ENCODE measurements around the gene UNC5CL. TPM values are rescaled to one million over a fixed set of nuclear protein-coding genes. Genes with fewer than 3 reads are reported as not detected.
A peak's percentile ranks its signal among the peaks of the same experiment; 100 is the strongest.
"Not testable (repeated sequence)": the region's sequence is repeated elsewhere in the genome, so short reads cannot be mapped to it uniquely, and the experiment has no call there.

Gene UNC5CL
- total RNA-seq, 4 donors from 2014 or later: 0.90 to 7.6 (median 1.5) TPM

DNA sequence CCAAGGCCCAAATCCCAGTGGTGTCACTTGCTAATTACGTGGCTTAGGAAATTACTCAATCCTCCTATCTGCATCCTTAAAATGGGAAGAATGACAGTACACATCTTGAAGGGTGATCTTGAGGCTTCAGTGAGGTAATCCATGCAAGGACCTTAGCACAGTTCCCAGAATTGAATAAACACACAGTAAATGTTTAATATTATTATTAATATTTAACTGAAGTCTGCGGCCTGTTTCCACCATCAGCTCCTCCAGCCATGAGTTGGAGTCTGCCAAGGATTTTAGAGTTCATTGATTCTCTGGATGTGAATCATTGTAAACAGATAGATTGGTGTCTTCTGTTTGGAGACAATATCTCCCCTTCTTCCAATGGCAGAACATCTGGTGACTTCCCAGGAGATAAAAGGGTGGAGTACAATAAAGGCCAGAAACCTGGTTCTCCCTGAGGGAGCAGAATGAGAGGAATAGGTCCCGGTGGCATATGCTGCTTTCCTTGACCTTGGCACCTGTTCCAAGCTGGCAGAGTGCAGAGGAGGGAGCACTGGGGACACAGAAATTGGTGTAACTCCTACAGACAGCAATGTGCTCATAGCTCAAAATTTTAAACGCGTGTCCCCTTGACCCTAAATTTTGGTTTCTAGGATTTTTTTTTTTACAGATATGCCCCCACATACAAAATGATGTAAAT lies 25.4 kb downstream of the UNC5CL start:
- H3K4me3 ChIP-seq: no peak overlapping the region
- no peak for DNase-seq (ENCODE audit: low spot score in 2 of 2)
- no peak overlapping the region for H3K27ac ChIP-seq
- WGBS, 2 donors: 90 to 91% methylated on average over 5 of the region's 5 CpGs
- TF ChIP-seq POLR2A (IDR thresholded peaks at IDR 0.05) (no peak), EP300 (IDR thresholded peaks at IDR 0.05) (no peak)
- TF ChIP-seq, protein P1, sequence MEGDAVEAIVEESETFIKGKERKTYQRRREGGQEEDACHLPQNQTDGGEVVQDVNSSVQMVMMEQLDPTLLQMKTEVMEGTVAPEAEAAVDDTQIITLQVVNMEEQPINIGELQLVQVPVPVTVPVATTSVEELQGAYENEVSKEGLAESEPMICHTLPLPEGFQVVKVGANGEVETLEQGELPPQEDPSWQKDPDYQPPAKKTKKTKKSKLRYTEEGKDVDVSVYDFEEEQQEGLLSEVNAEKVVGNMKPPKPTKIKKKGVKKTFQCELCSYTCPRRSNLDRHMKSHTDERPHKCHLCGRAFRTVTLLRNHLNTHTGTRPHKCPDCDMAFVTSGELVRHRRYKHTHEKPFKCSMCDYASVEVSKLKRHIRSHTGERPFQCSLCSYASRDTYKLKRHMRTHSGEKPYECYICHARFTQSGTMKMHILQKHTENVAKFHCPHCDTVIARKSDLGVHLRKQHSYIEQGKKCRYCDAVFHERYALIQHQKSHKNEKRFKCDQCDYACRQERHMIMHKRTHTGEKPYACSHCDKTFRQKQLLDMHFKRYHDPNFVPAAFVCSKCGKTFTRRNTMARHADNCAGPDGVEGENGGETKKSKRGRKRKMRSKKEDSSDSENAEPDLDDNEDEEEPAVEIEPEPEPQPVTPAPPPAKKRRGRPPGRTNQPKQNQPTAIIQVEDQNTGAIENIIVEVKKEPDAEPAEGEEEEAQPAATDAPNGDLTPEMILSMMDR (IDR thresholded peaks at IDR 0.05): no peak
- no peaks in the 10 kb centered on the region for H3K4me1 ChIP-seq
- H3K36me3 ChIP-seq: no peaks in the 10 kb centered on the region
- H3K9me3 ChIP-seq: peaks cover 0 to 5% (median 0%) of the 10 kb centered on the region in 4 donors
- no peaks in the 10 kb centered on the region for H3K27me3 ChIP-seq

DNA sequence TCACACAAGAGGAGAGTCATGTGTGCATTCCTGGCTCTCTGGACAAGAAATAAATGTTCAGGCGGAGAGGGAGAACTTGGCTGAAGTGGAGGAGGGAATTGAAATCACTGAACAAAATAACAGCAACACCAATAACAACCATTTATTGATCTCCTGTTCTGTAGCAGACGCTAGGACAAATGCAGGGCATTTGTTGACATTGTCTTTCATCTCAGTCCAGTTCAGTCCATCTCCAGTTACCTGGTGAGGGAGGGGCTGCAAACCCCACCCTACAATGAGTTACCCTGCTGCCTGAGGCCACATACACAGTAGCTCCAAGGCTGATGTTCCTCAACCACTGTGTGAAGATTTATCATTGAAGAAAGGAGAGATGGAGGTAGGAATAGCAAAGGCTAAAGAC lies 27.3 kb downstream of the UNC5CL start:
- no peak for TF ChIP-seq EP300 (IDR thresholded peaks at IDR 0.05)
- TF ChIP-seq, protein P1 (IDR thresholded peaks at IDR 0.05): no peak
- TF ChIP-seq POLR2A (IDR thresholded peaks at IDR 0.05): no peak
- no peak overlapping the region for H3K27ac ChIP-seq
- H3K4me1 ChIP-seq: no peaks in the 10 kb centered on the region
- H3K27me3 ChIP-seq: no peaks in the 10 kb centered on the region
- no peak for DNase-seq (ENCODE audit: low spot score in 2 of 2)
- no peaks in the 10 kb centered on the region for H3K9me3 ChIP-seq
- WGBS, 2 donors: 70 to 86% methylated on average over 2 of the region's 2 CpGs
- no peak overlapping the region for H3K4me3 ChIP-seq
- H3K36me3 ChIP-seq: no peaks in the 10 kb centered on the region

DNA sequence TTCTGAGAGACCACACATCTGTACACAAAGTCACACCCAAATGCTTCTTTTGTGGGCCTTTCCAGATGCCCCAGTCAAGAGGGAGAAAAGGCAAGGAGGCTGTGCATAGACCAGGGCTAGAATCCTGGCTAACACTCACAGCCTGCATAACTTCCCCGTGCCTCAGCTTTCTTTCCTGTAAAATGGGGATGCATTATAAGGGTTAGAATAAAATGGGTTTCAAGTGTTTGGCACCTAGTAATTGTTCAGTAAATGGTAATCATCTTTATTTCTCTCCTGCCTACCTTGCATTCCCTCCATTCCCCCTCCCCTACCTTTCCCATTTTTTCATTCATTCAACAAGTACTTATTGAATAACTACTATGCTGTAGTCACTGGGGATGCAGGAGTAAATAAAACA lies 29.4 kb downstream of the UNC5CL start:
- no peak overlapping the region for H3K4me3 ChIP-seq
- no peaks in the 10 kb centered on the region for H3K27me3 ChIP-seq
- peaks cover 0 to 3% (median 0%) of the 10 kb centered on the region in 4 donors for H3K4me1 ChIP-seq
- H3K9me3 ChIP-seq: no peaks in the 10 kb centered on the region
- no peak for DNase-seq (ENCODE audit: low spot score in 2 of 2)
- TF ChIP-seq, protein P1 (IDR thresholded peaks at IDR 0.05): no peak
- H3K36me3 ChIP-seq: no peaks in the 10 kb centered on the region
- 100% methylated on average over 1 of the region's 1 CpG for WGBS, 2 donors
- H3K27ac ChIP-seq: no peak overlapping the region

DNA sequence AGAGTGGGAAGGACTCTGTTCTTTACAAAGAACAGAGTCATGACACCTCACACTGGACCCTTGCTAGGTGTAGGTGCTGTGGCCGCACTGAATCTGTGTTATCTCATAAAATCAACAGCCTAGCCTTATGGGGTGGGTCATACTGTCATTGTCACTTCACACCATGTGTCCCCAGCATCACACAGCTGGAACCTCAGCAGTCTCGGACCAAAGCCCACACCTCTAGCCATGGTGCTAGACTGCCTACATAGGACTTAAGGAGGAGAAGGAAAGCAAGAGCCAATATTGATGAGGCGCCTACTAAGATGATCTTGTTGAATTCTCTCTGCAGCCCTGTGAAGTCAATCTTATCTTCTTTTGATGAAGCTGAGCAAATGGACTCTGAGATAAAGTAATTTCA lies 31.0 kb downstream of the UNC5CL start:
- Histone ChIP-seq H3K27ac (no peak overlapping the region), H3K4me3 (no peak overlapping the region), H3K36me3 (no peaks in the 10 kb centered on the region), H3K27me3 (no peaks in the 10 kb centered on the region), H3K4me1 (peaks cover 0 to 3% (median 0%) of the 10 kb centered on the region in 4 donors), H3K9me3 (no peaks in the 10 kb centered on the region)
- TF ChIP-seq EP300 (IDR thresholded peaks at IDR 0.05) (no peak), POLR2A (IDR thresholded peaks at IDR 0.05) (no peak)
- TF ChIP-seq, protein P1 (IDR thresholded peaks at IDR 0.05): no peak
- 93 to 96% methylated on average over 3 of the region's 3 CpGs for WGBS, 2 donors
- no peak for DNase-seq (ENCODE audit: low spot score in 2 of 2)

DNA sequence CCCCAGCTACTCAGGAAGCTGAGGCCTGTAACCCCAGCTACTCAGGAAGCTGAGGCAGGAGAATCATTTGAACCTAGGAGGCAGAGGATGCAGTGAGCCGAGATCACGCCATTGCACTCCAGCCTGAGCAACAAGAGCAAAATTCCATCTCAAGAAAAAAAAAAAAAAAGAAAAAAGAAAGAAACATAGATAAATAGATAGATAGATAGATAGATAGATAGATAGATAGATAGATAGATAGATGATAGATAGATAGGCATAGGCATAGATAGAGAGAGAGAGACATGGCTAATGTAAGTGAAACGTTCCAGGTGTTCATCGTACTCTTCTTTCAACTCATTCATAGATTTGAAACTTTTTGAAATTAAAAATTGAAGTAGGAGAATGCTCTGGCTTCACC lies 32.0 kb downstream of the UNC5CL start:
- H3K9me3 ChIP-seq; H3K27me3 ChIP-seq; DNase-seq (ENCODE audit: low spot score in 2 of 2); H3K4me1 ChIP-seq; H3K27ac ChIP-seq; H3K4me3 ChIP-seq; H3K36me3 ChIP-seq: not testable (repeated sequence)
- WGBS, 2 donors: 91 to 95% methylated on average over 4 of the region's 4 CpGs

DNA sequence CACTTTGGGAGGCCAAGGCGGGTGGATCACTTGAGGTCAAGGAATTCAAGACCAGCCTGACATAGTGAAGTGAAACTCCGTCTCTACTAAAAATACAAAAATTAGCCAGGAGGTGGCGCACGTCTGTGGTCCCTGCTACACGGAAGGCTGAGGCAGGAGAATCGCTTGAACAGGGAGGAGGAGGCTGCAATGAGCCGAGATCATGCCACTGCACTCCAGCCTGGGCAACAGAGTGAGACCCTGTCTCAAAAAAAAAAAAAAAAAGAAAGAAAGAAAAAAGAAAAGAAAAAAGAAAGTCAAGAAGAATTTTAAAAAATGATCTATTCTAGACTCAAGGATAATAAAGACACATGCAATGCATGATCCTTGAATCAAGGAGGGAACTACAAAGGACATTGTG lies 32.8 kb downstream of the UNC5CL start:
- not testable (repeated sequence) for H3K9me3 ChIP-seq, H3K27me3 ChIP-seq, H3K4me1 ChIP-seq, H3K36me3 ChIP-seq, H3K27ac ChIP-seq, H3K4me3 ChIP-seq
- TF ChIP-seq, protein P1 (IDR thresholded peaks at IDR 0.05): peak; percentile 35 to 54 (median 50)
- DNase-seq (ENCODE audit: low spot score in 2 of 2): peak; percentile 30 to 83
- 13 to 18% methylated on average over 6 to 7 of the region's 7 CpGs for WGBS, 2 donors
